ENCODE results near the gene ZNF548.

DNA sequence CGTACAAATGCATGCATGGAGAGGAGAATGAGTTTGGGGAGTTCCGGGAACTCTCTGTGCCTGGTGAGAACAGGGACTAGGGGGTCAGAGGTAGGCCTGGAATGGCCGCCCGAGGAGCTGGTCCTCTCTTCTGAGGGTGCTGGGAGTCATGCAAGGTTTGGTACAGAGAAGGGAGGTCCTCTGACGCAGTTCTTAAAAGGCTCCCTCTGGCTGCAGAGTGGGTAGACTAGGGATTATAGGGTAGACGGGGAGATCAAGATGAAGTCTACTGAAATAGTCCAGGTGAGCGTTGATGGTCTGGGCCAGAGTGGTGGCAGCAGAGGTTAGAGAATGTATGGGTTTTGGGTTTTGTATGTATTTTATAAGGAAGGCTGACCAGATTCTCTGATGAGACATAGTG lies 37.8 kb upstream of the ZNF548 start:
- TF ChIP-seq, protein P1, sequence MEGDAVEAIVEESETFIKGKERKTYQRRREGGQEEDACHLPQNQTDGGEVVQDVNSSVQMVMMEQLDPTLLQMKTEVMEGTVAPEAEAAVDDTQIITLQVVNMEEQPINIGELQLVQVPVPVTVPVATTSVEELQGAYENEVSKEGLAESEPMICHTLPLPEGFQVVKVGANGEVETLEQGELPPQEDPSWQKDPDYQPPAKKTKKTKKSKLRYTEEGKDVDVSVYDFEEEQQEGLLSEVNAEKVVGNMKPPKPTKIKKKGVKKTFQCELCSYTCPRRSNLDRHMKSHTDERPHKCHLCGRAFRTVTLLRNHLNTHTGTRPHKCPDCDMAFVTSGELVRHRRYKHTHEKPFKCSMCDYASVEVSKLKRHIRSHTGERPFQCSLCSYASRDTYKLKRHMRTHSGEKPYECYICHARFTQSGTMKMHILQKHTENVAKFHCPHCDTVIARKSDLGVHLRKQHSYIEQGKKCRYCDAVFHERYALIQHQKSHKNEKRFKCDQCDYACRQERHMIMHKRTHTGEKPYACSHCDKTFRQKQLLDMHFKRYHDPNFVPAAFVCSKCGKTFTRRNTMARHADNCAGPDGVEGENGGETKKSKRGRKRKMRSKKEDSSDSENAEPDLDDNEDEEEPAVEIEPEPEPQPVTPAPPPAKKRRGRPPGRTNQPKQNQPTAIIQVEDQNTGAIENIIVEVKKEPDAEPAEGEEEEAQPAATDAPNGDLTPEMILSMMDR (IDR thresholded peaks at IDR 0.05) = no peak
- TF ChIP-seq POLR2A (IDR thresholded peaks at IDR 0.05) (no peak), POLR2AphosphoS5 (IDR thresholded peaks at IDR 0.05) (no peak)
